ENCODE measurements around the gene MAFG. TPM values are rescaled to one million over a fixed set of nuclear protein-coding genes. Genes with fewer than 3 reads are reported as not detected.

The MAFG gene
- polyA plus RNA-seq, 4 donors, result 9.8 to 15.4 (median 11.9) TPM

- no peak for DNase-seq (ENCODE audit: low read depth in 4 of 4, low spot score in 2 of 4)
Measured at GRCh38 chr17:81940538-81941483, 13.3 kb upstream of the MAFG start.

GRCh38 chr17:81939881-81940385 lies 12.4 kb upstream of the MAFG start:
- no peak for DNase-seq (ENCODE audit: low read depth in 4 of 4, low spot score in 2 of 4)

- no peak for DNase-seq (ENCODE audit: low read depth in 4 of 4, low spot score in 2 of 4)
Measured at GRCh38 chr17:81939218-81939617, 11.7 kb upstream of the MAFG start.

GRCh38 chr17:81935709-81936084 lies 8.2 kb upstream of the MAFG start:
- DNase-seq (ENCODE audit: low read depth in 4 of 4, low spot score in 2 of 4), result no peak

GRCh38 chr17:81934850-81935708 lies 7.5 kb upstream of the MAFG start:
- no peak for DNase-seq (ENCODE audit: low read depth in 4 of 4, low spot score in 2 of 4)

GRCh38 chr17:81934098-81934757 lies 6.7 kb upstream of the MAFG start:
- DNase-seq (ENCODE audit: low read depth in 4 of 4, low spot score in 2 of 4), result no peak

- DNase-seq (ENCODE audit: low read depth in 4 of 4, low spot score in 2 of 4), result no peak
Measured at GRCh38 chr17:81933178-81933699, 5.7 kb upstream of the MAFG start.

GRCh38 chr17:81932333-81932983 lies 4.9 kb upstream of the MAFG start:
- DNase-seq (ENCODE audit: low read depth in 4 of 4, low spot score in 2 of 4), result no peak

- no peak for DNase-seq (ENCODE audit: low read depth in 4 of 4, low spot score in 2 of 4)
Measured at GRCh38 chr17:81931557-81932332, 4.2 kb upstream of the MAFG start.

- no peak for DNase-seq (ENCODE audit: low read depth in 4 of 4, low spot score in 2 of 4)
Measured at GRCh38 chr17:81931189-81931556, 3.6 kb upstream of the MAFG start.

- no peak for DNase-seq (ENCODE audit: low read depth in 4 of 4, low spot score in 2 of 4)
Measured at GRCh38 chr17:81930142-81931125, 2.9 kb upstream of the MAFG start.

GRCh38 chr17:81929253-81930141 lies 2.0 kb upstream of the MAFG start:
- DNase-seq (ENCODE audit: low read depth in 4 of 4, low spot score in 2 of 4), result no peak

- DNase-seq (ENCODE audit: low read depth in 4 of 4, low spot score in 2 of 4), result no peak
Measured at GRCh38 chr17:81928544-81929252, 1.2 kb upstream of the MAFG start.

- no peak for DNase-seq (ENCODE audit: low read depth in 4 of 4, low spot score in 2 of 4)
Measured at GRCh38 chr17:81927152-81927652, 333 bp downstream of the MAFG start.

GRCh38 chr17:81926451-81927151 lies 934 bp downstream of the MAFG start:
- DNase-seq (ENCODE audit: low read depth in 4 of 4, low spot score in 2 of 4), result no peak

Data from left renal cortex interstitium (tissue), 4 donors.